ENCODE data around the gene CCDC142.

CCDC142 gene

GRCh38 chr2:74482801-74483674, at the start of gene CCDC142, which contains the start of gene TTC31:
TSS of gene CCDC142 (minus strand) at chr2:74482998. CDS start at chr2:74482837, 161 bp downstream.
TSS of gene TTC31 (plus strand) at chr2:74483081. CDS start at chr2:74483096, 15 bp downstream.
- DNase-seq (ENCODE audit: low spot score) = peak; percentile 89

GRCh38 chr2:74532222-74532621, 49.4 kb upstream of the CCDC142 start:
- DNase-seq (ENCODE audit: low spot score) = peak; percentile 67

- DNase-seq (ENCODE audit: low spot score) = no peak
Observed at GRCh38 chr2:74531666-74532065, 48.9 kb upstream of the CCDC142 start.

GRCh38 chr2:74530239-74531187, 47.7 kb upstream of the CCDC142 start:
- DNase-seq (ENCODE audit: low spot score) = peak; percentile 45

GRCh38 chr2:74529357-74530238, 46.8 kb upstream of the CCDC142 start, which contains the start of the genes AUP1 and HTRA2:
TSS of gene AUP1 (minus strand) at chr2:74529706. CDS start at chr2:74529629, 77 bp downstream.
TSS of gene HTRA2 (plus strand) at chr2:74529933. CDS start at chr2:74530007, 74 bp downstream.
- DNase-seq (ENCODE audit: low spot score) = peak; percentile 98

- DNase-seq (ENCODE audit: low spot score) = no peak
Observed at GRCh38 chr2:74528600-74529356, 46.0 kb upstream of the CCDC142 start.

GRCh38 chr2:74527741-74528140, 44.9 kb upstream of the CCDC142 start:
- DNase-seq (ENCODE audit: low spot score) = no peak

GRCh38 chr2:74526649-74527230, 43.9 kb upstream of the CCDC142 start:
- DNase-seq (ENCODE audit: low spot score) = no peak

- peak; percentile 63 for DNase-seq (ENCODE audit: low spot score)
Observed at GRCh38 chr2:74525717-74526648, 43.2 kb upstream of the CCDC142 start, which contains the start of gene DQX1. TSS of gene DQX1 (minus strand) at chr2:74526231. CDS start at chr2:74525729, 502 bp downstream.

GRCh38 chr2:74524955-74525716, 42.3 kb upstream of the CCDC142 start:
- no peak for DNase-seq (ENCODE audit: low spot score)

GRCh38 chr2:74524005-74524404, 41.2 kb upstream of the CCDC142 start:
- no peak for DNase-seq (ENCODE audit: low spot score)

GRCh38 chr2:74522516-74522915, 39.7 kb upstream of the CCDC142 start:
- DNase-seq (ENCODE audit: low spot score) = no peak

- DNase-seq (ENCODE audit: low spot score) = no peak
Observed at GRCh38 chr2:74516650-74517049, 33.9 kb upstream of the CCDC142 start.

- no peak for DNase-seq (ENCODE audit: low spot score)
Observed at GRCh38 chr2:74515981-74516633, 33.3 kb upstream of the CCDC142 start.

- DNase-seq (ENCODE audit: low spot score) = no peak
Observed at GRCh38 chr2:74515271-74515980, 32.6 kb upstream of the CCDC142 start.

GRCh38 chr2:74514368-74515270, 31.8 kb upstream of the CCDC142 start, which contains the start of gene TLX2:
TSS of gene TLX2 (plus strand) at chr2:74514450. CDS start at chr2:74514807, 357 bp downstream.
- no peak for DNase-seq (ENCODE audit: low spot score)
